Pancreas (tissue), 10 donors: ENCODE data around the gene ANP32B. TPM values are rescaled to one million over a fixed set of nuclear protein-coding genes. Genes with fewer than 3 reads are reported as not detected.
"Not testable (repeated sequence)": the region's sequence is repeated elsewhere in the genome, so short reads cannot be mapped to it uniquely, and the experiment has no call there.

ENCODE experiments used
- ATAC-seq, 4 donors: fragments of 200-7000 bp; cut with Tn5 transposase; one replicate each; pipeline versions ENCODE4 v1.8.0 to v1.9.1; 2020; ENCODE audit warnings: mild to moderate bottlenecking in 4 of 4, moderate library complexity in 4 of 4
- DNase-seq, 6 donors: peaks; one replicate each; pipeline ENCODE4 v3.0.0-alpha.2; 2020
- FAIRE-seq: peaks from 2 replicates; lab custom pipeline; 2012; peaks lifted over from hg19 to GRCh38; lab: Jason Lieb, UNC
- H3K27ac ChIP-seq, 4 donors: fragments of 200-600 bp; sonication (generic); 1 replicate in 3 of 4; 2 replicates in 1 of 4; pipeline versions ENCODE4 v1.5.0 to v1.8.0; 2020
- H3K27me3 ChIP-seq, 4 donors: fragments of 200-600 bp; one replicate each; pipeline ENCODE4 v1.8.0; 2021
- H3K36me3 ChIP-seq, 3 donors: fragments of 200-600 bp; sonication (generic) in 1 of 3; one replicate each; pipeline versions ENCODE4 v1.5.0 to v1.8.0; 2020 to 2021
- H3K4me1 ChIP-seq, 3 donors: fragments of 200-600 bp; one replicate each; pipeline ENCODE4 v1.8.0; 2021
- H3K4me3 ChIP-seq, 4 donors: fragments of 200-600 bp; sonication (generic) in 2 of 4; one replicate each; pipeline versions ENCODE4 v1.5.0 to v1.8.0; 2020 to 2021
- H3K9me3 ChIP-seq, 4 donors: fragments of 200-600 bp; one replicate each; pipeline ENCODE4 v1.8.0; 2021
- whole genome bisulfite sequencing, 2 donors: extraction: QIAGEN DNeasy Blood & Tissue Kit; methylation state at CpG; one replicate each; pipeline ENCODE4 v1.1.7; 2013; 5-methylcytosine and 5-hydroxymethylcytosine counted together
- intact Hi-C, 3 donors: fragments of 100-400 bp; cut with DNase I; formaldehyde crosslinking; loops; one replicate each; pipeline versions ENCODE4 v1.11.1 to v1.14.2; 2022
- polyA plus RNA-seq, 2 donors: library from polyadenylated mRNA; stranded (reverse); fragments of 200-250 nt; gene quantifications; one replicate each; pipeline ENCODE4 v1.2.3, GENCODE V29; 2013
- total RNA-seq, 6 donors: library from RNA; stranded (reverse); fragmentation: NEBNext Ultra II Directional in 4 of 6; extraction: Animal tissue kit (Norgen Biotek cat#: 25700) in 4 of 6; gene quantifications; one replicate each; pipeline versions ENCODE4 v1.2.1 to v1.2.4, GENCODE V29; 2021 to 2023
- TF ChIP-seq, protein P1 (sequence below), 4 donors: fragments of 200-600 bp; sonication (generic) in 3 of 4; IDR thresholded peaks; one replicate each; pipeline versions ENCODE4 v1.5.0 to v1.8.0; 2021; ENCODE audit warnings: antibody characterized with exemption in 4 of 4
- donor health status: healthy with polysubstance abuse.
- donor health status: DM: no; HTN: no; CAD: no; lungs with moderate emphysema.
- donor health status: DM: no; HTN: no; CAD: no.
- donor health status: control.
- donor health status: control.
- donor health status: Bipolar disorder and iron deficiency.
- donor health status: DM: yes; HTN: yes; CAD: no.
- donor health status: DM: no; HTN: no; CAD: no.
- donor health status: DM: no; HTN: no; CAD: no.
- donor health status: DM: yes; HTN: yes; CAD: no.

Gene ANP32B
- total and polyA plus RNA-seq, 8 donors, result 48.8 to 89.3 (median 71.1) TPM

DNA sequence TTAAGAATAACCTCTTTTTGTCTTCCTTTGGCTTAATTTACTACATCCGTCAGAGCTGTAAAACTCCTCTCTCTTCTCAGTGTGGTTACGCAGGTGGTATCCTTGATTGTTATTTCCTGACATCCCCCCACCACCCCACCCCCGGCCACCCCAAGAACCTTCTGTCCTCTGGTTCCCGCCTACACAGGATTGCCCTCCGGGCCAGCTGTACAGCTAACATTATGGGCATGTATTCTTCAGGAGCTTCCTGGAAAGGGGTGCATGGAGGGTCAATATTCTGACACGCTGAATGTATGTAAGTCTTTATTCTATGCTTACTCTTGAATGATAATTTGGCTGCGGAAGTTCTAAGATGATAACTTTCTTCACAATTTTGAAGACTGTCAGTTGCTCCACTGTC, 13.0 kb upstream of the ANP32B start:
- H3K36me3 ChIP-seq, result no peaks in the 10 kb centered on the region
- no peak for DNase-seq
- TF ChIP-seq, protein P1, sequence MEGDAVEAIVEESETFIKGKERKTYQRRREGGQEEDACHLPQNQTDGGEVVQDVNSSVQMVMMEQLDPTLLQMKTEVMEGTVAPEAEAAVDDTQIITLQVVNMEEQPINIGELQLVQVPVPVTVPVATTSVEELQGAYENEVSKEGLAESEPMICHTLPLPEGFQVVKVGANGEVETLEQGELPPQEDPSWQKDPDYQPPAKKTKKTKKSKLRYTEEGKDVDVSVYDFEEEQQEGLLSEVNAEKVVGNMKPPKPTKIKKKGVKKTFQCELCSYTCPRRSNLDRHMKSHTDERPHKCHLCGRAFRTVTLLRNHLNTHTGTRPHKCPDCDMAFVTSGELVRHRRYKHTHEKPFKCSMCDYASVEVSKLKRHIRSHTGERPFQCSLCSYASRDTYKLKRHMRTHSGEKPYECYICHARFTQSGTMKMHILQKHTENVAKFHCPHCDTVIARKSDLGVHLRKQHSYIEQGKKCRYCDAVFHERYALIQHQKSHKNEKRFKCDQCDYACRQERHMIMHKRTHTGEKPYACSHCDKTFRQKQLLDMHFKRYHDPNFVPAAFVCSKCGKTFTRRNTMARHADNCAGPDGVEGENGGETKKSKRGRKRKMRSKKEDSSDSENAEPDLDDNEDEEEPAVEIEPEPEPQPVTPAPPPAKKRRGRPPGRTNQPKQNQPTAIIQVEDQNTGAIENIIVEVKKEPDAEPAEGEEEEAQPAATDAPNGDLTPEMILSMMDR (IDR thresholded peaks at IDR 0.05), result no peak
- no peaks in the 10 kb centered on the region for H3K9me3 ChIP-seq
- H3K27me3 ChIP-seq, result no peaks in the 10 kb centered on the region
- ATAC-seq, result no peak
- FAIRE-seq, result no peak
- intact Hi-C loops, result no loop called here
- 68 to 71% methylated on average over 7 of the region's 7 CpGs for WGBS, 2 donors
- H3K4me1 ChIP-seq, result no peaks in the 10 kb centered on the region
- no peak overlapping the region for H3K27ac ChIP-seq
- no peak overlapping the region for H3K4me3 ChIP-seq

DNA sequence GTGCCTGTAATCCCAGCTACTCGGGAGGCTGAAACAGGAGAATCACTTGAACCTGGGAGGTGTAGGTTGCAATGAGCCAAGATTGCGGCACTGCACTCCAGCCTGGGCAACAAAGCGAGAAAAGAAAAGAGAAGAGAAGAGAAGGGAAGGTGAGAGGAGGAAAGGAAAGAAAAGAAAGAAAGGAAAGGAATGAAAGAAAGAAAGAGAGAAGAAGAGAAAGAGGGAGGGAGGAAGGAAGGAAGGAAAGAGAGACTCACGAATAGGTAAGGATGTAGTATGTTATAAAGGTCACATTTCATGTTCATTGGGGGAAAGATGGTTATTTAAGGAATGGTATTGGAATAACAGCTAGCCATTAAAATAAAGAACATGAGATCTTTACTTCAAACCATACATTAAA, 10.4 kb upstream of the ANP32B start:
- no peak overlapping the region for H3K4me3 ChIP-seq
- TF ChIP-seq, protein P1 (IDR thresholded peaks at IDR 0.05), result no peak
- no peak for ATAC-seq
- 79 to 91% methylated on average over 4 of the region's 4 CpGs for WGBS, 2 donors
- FAIRE-seq, result no peak
- no peaks in the 10 kb centered on the region for H3K36me3 ChIP-seq
- no peaks in the 10 kb centered on the region for H3K27me3 ChIP-seq
- intact Hi-C loops, result no loop called here
- no peak for DNase-seq
- no peak overlapping the region for H3K27ac ChIP-seq
- no peaks in the 10 kb centered on the region for H3K4me1 ChIP-seq
- no peaks in the 10 kb centered on the region for H3K9me3 ChIP-seq

DNA sequence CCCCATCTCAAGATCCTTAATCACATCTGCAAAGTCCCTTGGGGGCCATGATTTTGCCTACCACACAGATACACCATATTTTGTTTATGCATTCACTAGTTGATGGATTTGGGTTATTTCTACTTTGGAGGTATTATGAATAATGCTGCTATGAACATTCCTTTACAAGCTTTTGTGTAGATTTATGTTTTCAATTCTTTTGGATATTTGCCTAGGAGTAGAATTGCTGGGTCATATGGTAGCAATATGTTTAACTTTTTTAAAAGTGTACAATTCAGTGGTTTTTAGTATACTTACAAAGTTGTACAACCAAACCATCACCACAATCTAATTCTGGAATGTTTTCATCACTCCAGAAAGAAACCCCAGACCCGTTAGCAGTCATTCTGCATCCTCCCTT, 7.8 kb upstream of the ANP32B start:
- Histone ChIP-seq H3K27me3 (no peaks in the 10 kb centered on the region), H3K27ac (no peak overlapping the region), H3K9me3 (no peaks in the 10 kb centered on the region), H3K4me3 (no peak overlapping the region), H3K4me1 (no peaks in the 10 kb centered on the region), H3K36me3 (no peaks in the 10 kb centered on the region)
- DNase-seq (no peak), ATAC-seq (no peak), FAIRE-seq (no peak)
- intact Hi-C loops, result no loop called here
- TF ChIP-seq, protein P1 (IDR thresholded peaks at IDR 0.05), result no peak
- 71 to 82% methylated on average over 1 of the region's 1 CpG for WGBS, 2 donors

DNA sequence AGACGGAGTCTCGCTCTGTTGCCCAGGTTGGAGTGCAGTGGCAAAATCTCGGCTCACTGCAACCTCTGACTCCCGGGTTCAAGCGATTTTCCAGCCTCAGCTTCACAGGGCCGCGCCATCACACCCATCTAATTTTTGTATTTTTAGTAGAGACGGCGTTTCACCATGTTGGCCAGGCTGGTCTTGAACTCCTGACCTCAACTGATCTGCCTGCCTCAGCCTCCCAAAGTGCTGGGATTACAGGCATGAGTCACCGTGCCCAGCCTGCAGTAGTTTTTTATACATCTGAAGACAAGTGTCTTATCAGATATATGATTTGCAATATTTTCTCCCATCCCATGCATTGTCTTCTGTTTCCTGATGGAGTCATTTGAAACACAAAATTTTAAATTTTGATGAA, 6.5 kb upstream of the ANP32B start:
- H3K27ac ChIP-seq, ATAC-seq, H3K4me3 ChIP-seq, H3K27me3 ChIP-seq, H3K4me1 ChIP-seq, intact Hi-C loops, FAIRE-seq, H3K9me3 ChIP-seq, H3K36me3 ChIP-seq, DNase-seq: not testable (repeated sequence)
- WGBS, 2 donors, result 92 to 93% methylated on average over 10 of the region's 10 CpGs

DNA sequence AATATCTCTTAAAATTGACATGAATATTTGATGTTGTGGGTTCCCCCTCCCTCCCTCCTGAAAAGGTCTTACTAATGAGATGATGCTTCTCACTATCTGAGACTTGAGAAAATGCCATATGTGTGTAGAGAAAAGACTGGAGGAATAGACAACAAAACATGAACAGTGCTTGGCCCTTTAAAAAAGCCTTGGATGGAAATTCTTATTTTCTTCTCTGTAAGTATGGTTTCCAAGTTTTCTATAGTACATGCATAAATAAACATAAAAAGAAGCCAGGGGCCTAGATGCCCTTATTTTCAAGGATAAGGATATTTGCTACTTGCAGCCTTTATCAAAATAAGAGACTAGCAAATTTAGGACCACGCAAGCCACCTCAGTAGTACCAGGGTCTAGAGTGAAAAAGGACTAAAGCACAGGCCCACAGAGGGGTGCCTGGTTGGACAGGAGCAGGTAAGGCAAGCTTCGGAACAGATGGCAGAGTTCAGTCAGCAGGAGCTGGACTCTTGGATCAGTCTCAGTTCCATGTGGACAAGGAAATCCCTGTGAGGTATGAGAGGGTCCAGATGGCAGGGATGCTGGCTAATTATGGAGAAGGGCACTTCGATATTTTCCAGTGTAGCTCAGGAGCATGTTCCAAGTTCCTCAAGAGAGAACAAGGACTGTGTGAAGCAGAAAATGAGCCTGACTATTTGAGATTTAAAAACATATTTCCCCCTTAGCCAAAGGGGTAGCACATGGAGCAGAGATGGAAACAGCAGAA, 4.6 kb upstream of the ANP32B start:
- Histone ChIP-seq H3K4me1 (no peaks in the 10 kb centered on the region), H3K4me3 (no peak overlapping the region), H3K9me3 (no peaks in the 10 kb centered on the region), H3K36me3 (no peaks in the 10 kb centered on the region), H3K27me3 (no peaks in the 10 kb centered on the region), H3K27ac (no peak overlapping the region)
- no peak for DNase-seq
- 79 to 87% methylated on average over 3 of the region's 3 CpGs for WGBS, 2 donors
- no peak for ATAC-seq
- TF ChIP-seq, protein P1 (IDR thresholded peaks at IDR 0.05), result no peak
- intact Hi-C loops, result no loop called here
- FAIRE-seq, result no peak
